Raji (cell line): ENCODE data around the gene TRAF3IP3.

Experiments
- POLR2A ChIP-seq: IDR thresholded peaks from 2 replicates; pipeline ENCODE4 v1.6.1; 2011; ENCODE audit warnings: low read depth, low read length, control low read depth; ENCODE audit not compliant: insufficient read depth

TRAF3IP3 gene

GRCh38 chr1:209797978-209798639 is 42.3 kb downstream of the TRAF3IP3 start:
- TF ChIP-seq POLR2A: no peak

GRCh38 chr1:209800984-209801834 is 45.4 kb downstream of the TRAF3IP3 start:
- TF ChIP-seq POLR2A: no peak

- TF ChIP-seq POLR2A: no peak
Measured at GRCh38 chr1:209802117-209802779, 46.4 kb downstream of the TRAF3IP3 start.

- TF ChIP-seq POLR2A: no peak
Measured at GRCh38 chr1:209802780-209803152, 46.9 kb downstream of the TRAF3IP3 start.

GRCh38 chr1:209803568-209803967 is 47.7 kb downstream of the TRAF3IP3 start:
- no peak for TF ChIP-seq POLR2A

GRCh38 chr1:209805341-209805781 is 49.5 kb downstream of the TRAF3IP3 start:
- no peak for TF ChIP-seq POLR2A

GRCh38 chr1:209805875-209806760 is 50.3 kb downstream of the TRAF3IP3 start, which contains the start of gene IRF6:
Gene IRF6 (minus strand): TSS chr1:209806142. CDS start chr1:209801413, 4,729 bp downstream.
- TF ChIP-seq POLR2A: no peak

GRCh38 chr1:209807509-209807908 is 51.7 kb downstream of the TRAF3IP3 start:
- TF ChIP-seq POLR2A: no peak

- TF ChIP-seq POLR2A: no peak
Measured at GRCh38 chr1:209808059-209808581, 52.3 kb downstream of the TRAF3IP3 start.

GRCh38 chr1:209809611-209810010 is 53.8 kb downstream of the TRAF3IP3 start:
- no peak for TF ChIP-seq POLR2A

GRCh38 chr1:209810783-209811182 is 54.9 kb downstream of the TRAF3IP3 start:
- TF ChIP-seq POLR2A: no peak

- TF ChIP-seq POLR2A: no peak
Measured at GRCh38 chr1:209813902-209814301, 58.0 kb downstream of the TRAF3IP3 start.

GRCh38 chr1:209815490-209815889 is 59.6 kb downstream of the TRAF3IP3 start:
- TF ChIP-seq POLR2A: no peak

GRCh38 chr1:209815931-209816341 is 60.1 kb downstream of the TRAF3IP3 start:
- TF ChIP-seq POLR2A: no peak
